ENCODE results near the gene SS18L1. TPM values are rescaled to one million over a fixed set of nuclear protein-coding genes. Genes with fewer than 3 reads are reported as not detected.

The SS18L1 gene
- total and polyA plus RNA-seq, 2 experiments from 2014 or later: 2.1 to 13.0 TPM

- Histone ChIP-seq H3K4me3 (no peak overlapping the region), H3K36me3 (replicated peaks; ENCODE audit: insufficient read depth, low read depth) (no peaks in the 10 kb centered on the region), H3K9me3 (ENCODE audit: low read depth) (no peaks in the 10 kb centered on the region), H3K4me2 (no peak overlapping the region), H3K27me3 (no peaks in the 10 kb centered on the region), H4K20me1 (ENCODE audit: insufficient read depth, poor library complexity, severe bottlenecking) (no peaks in the 10 kb centered on the region), H3K27ac (no peak overlapping the region), H2AFZ (no peak overlapping the region), H3K9me2 (replicated peaks; ENCODE audit: insufficient read depth) (no peaks in the 10 kb centered on the region), H3K4me1 (ENCODE audit: insufficient read depth) (no peaks in the 10 kb centered on the region), H3K79me2 (no peaks in the 10 kb centered on the region)
- no peak for DNase-seq (ENCODE audit: low spot score)
- 95% methylated on average over 4 of the region's 4 CpGs for WGBS (ENCODE audit: low lambda C conversion rate, missing lambda C conversion rate)
- TF ChIP-seq EZH2 (IDR thresholded peaks at IDR 0.05; ENCODE audit: borderline replicate concordance) (no peak), EZH2phosphoT487 (IDR thresholded peaks at IDR 0.05; ENCODE audit: low read depth, severe bottlenecking, unreplicated experiment) (no peak), CTCF (IDR thresholded peaks at IDR 0.05; ENCODE audit: poor library complexity) (no peak)
These were observed 24.5 kb downstream of the SS18L1 start for GRCh38 chr20:62168061-62168460.

DNA sequence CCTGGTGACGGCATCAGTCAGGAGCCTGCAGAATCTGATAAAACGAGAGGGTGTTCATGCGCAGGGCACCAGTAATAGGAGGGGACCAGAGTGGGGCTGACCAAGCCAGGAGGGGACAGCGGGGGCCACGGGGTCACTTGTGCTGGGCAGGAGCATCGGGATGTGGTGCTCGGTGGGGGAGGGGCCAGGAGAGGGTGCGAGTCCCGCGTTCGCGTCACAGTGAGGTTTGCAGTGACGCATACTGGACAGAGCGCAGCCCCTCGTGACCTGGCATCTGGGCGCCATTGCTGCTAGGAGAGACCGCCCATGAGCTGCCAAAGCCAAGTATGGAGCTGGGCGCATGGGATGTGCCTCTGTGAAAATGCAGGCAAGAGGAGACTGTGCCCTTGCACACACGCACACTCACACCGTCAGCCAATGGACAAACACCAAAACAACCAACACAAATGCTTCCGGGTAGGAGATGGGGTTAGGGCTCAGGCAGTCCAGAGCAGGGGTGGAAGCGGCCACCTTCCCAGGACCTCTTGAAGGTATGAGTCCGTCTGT, 25.4 kb downstream of the SS18L1 start:
- TF ChIP-seq EZH2 (IDR thresholded peaks at IDR 0.05; ENCODE audit: borderline replicate concordance) (no peak), CTCF (IDR thresholded peaks at IDR 0.05; ENCODE audit: poor library complexity) (no peak), EZH2phosphoT487 (IDR thresholded peaks at IDR 0.05; ENCODE audit: low read depth, severe bottlenecking, unreplicated experiment) (no peak)
- WGBS (ENCODE audit: low lambda C conversion rate, missing lambda C conversion rate): 94% methylated on average over 23 of the region's 23 CpGs
- Histone ChIP-seq H3K79me2 (no peaks in the 10 kb centered on the region), H2AFZ (no peak overlapping the region), H3K27ac (no peak overlapping the region), H3K9me2 (replicated peaks; ENCODE audit: insufficient read depth) (no peaks in the 10 kb centered on the region), H3K4me1 (ENCODE audit: insufficient read depth) (no peaks in the 10 kb centered on the region), H4K20me1 (ENCODE audit: insufficient read depth, poor library complexity, severe bottlenecking) (no peaks in the 10 kb centered on the region), H3K9me3 (ENCODE audit: low read depth) (no peaks in the 10 kb centered on the region), H3K4me3 (no peak overlapping the region), H3K27me3 (no peaks in the 10 kb centered on the region), H3K36me3 (replicated peaks; ENCODE audit: insufficient read depth, low read depth) (no peaks in the 10 kb centered on the region), H3K4me2 (no peak overlapping the region)
- no peak for DNase-seq (ENCODE audit: low spot score)

GRCh38 chr20:62170536-62170935, 27.0 kb downstream of the SS18L1 start:
- Histone ChIP-seq H3K4me2 (no peak overlapping the region), H3K79me2 (no peaks in the 10 kb centered on the region), H2AFZ (no peak overlapping the region), H3K9me3 (ENCODE audit: low read depth) (no peaks in the 10 kb centered on the region), H4K20me1 (ENCODE audit: insufficient read depth, poor library complexity, severe bottlenecking) (no peaks in the 10 kb centered on the region), H3K4me1 (ENCODE audit: insufficient read depth) (no peaks in the 10 kb centered on the region), H3K9me2 (replicated peaks; ENCODE audit: insufficient read depth) (no peaks in the 10 kb centered on the region), H3K27ac (no peak overlapping the region), H3K36me3 (replicated peaks; ENCODE audit: insufficient read depth, low read depth) (no peaks in the 10 kb centered on the region), H3K4me3 (no peak overlapping the region), H3K27me3 (no peaks in the 10 kb centered on the region)
- 91% methylated on average over 9 of the region's 9 CpGs for WGBS (ENCODE audit: low lambda C conversion rate, missing lambda C conversion rate)
- no peak for TF ChIP-seq EZH2 (IDR thresholded peaks at IDR 0.05; ENCODE audit: borderline replicate concordance)
- no peak for TF ChIP-seq EZH2phosphoT487 (IDR thresholded peaks at IDR 0.05; ENCODE audit: low read depth, severe bottlenecking, unreplicated experiment)
- no peak for TF ChIP-seq CTCF (IDR thresholded peaks at IDR 0.05; ENCODE audit: poor library complexity)
- DNase-seq (ENCODE audit: low spot score): no peak
